NCI-H146 treated with DMSO at 0.1 percent for 48 hours (cell line): ENCODE results near the gene ERC2.
A peak's percentile ranks its signal among the peaks of the same experiment; 100 is the strongest.

ENCODE experiments used
- DNase-seq: peaks from one replicate; lab custom pipeline; 2025; ENCODE audit not compliant: unreplicated experiment; lab: John Stamatoyannopoulos, UW

Gene ERC2

DNA sequence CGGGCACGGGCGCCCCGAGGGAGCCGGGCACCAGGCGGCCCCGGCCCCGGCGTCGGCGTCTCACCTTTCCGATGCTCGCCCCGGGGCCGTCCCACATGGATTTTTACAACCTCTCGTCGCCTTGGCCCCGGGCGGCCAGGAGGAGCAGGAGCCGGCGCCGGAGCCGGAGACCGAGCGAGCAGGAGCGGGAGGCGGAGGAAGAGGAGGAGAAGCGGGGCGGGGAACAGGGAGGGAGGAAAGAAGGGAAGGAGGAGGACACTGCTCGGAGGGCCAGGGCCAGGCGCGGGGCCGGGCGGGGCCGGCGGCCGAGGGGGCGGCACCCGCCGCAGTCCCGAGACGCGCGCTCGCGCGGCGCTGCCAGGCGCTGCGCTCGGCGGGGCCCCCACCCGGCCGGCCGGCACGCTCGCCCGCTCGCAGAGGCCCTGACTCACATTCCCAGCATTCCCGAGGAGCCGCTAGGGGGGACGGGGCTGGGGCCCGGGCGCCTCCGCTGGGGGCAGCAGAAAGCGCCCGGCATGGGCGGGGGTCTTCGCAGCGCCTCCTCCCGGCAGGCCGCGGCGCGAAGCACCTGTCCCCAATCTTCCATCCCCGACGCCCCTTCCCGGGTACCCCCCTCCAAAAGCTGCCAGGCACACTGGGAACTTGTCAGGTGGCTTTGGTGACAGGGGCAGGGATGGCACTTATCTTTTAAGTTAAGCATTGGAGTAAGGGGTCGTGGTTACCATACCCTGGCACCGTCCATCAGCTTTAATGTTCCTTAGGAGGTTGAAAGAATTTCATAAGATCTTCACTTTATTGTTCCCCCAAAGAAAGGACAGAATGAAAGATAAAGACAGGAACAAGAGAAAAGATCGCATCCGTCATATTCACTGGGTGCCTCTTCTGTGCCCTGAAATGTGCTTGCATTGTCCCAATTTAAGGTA, at the start of gene ERC2:
TSS of gene ERC2 (minus strand) at position 284 of the 923 bp plus-strand sequence.
- DNase-seq: peak; percentile 55

DNA sequence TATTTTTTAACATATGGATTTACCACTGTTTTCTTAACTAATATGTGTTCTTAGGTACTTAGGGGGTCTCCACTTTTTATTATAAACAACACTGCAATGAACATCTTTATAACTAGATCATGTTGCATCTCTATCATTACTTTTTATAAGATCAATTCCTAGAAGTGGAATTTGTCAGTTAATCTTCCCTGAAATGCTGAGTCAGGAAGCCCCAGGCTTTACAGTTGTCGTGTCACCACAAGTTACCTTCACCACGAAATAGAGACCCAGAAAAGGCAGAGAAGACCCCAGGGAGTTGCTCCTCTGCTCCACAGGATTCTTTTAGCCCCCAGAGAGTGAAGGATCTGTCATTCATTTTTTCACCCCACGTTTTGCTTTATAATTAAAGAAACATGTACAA, 34.5 kb upstream of the ERC2 start:
- no peak for DNase-seq

DNA sequence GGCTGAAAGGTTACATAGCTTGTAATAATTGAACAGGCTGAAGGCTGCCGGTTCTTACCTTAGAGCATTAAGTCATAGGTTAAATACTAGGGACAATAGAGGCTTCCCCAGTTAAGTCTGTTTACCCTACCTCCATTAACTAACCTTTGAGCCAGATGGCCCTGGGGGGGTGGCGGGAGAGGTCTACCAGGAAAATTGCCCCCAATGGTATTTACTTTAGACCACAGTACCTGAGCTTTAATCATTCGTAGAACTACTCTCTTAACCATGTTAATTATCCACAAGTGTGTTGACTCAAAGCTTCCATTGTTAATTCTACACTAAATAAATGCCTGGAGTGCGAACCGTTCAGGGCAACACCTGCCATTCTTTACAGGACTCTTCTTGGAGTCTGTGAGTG, 28.1 kb upstream of the ERC2 start:
- DNase-seq: peak; percentile 90

DNA sequence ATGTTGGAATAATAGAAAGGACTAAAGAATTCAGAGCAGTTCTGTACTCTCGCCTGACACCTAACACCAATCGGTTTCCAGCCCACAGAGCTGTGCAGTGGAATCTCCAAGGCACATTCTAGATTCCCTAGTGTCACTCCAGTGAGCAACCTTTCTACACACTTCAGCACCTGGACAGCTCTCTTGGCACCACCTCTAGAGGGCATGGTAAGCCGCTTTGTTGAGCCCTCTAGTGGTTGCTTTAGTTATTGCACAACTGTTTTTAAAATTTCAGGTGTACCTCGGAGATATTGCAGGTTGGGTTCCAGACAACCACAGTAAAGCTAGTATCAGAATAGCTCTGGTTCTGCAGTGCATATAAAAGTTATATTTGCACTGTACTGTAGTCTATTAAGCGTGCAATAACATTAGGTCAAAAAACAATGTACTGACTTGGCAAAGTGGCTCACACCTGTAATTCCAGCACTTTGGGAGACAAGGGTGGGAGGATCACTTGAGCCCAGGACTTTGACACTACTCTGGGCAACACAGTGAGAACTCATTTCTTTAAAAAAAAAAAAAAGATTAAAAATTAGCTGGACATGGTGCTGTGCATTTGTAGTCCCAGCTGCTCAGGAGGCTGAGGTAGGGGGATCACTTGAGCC, 26.5 kb upstream of the ERC2 start:
- DNase-seq: peak; percentile 71

DNA sequence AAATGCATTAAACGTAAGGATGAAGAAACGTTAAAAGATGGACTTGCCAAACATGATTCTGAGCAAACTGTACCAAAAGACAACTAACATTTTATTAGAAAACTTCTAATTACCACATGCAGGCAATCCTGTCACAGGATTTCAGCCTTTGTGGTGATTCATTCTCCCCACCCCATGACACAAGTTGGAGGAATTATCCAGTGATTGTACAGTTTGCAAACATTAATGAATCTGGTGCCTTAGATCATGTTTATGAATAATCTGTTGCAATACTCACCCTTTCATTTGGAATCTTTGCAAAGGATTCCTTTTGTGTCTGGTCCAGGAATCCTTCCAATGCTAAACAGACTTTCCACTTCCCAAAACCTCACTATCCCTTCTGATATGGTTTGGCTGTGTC, 23.3 kb upstream of the ERC2 start:
- no peak for DNase-seq

DNA sequence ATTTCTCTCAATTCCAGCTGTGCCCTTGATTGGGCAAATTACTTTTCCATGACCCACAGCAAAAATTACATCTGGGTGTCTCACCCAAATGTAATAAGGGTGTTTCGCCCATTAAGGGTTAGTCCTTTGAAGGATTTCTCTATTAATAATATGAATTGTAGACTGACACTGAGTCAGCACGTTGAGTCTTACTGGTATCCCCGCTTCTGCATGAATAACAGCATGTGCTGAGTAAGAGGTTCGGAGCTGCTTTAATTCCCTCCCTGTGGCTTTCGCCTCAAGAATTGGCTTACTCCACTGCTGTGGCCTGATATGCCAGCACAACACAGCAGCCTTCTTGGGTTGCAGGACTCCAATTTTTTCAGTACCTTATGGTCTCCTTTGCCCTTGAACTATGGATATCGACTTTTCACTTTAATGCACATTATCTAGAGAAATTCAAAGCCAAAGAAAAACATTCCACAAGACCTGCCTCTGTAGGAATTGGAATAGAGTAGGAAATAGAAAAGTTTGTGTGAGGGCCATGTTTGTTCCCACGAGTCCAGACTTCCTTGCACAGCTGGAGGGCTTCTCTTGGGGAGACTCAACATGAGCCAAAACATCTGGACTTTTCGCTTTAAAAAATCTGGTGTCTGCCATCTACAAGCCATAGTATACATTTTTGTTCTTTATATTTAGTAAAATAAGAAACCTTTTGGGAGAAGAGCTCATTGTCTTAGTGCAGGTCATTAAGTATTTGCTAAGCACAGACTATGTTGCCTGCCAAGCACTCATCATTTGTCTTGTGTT, 20.7 kb upstream of the ERC2 start:
- DNase-seq: no peak

DNA sequence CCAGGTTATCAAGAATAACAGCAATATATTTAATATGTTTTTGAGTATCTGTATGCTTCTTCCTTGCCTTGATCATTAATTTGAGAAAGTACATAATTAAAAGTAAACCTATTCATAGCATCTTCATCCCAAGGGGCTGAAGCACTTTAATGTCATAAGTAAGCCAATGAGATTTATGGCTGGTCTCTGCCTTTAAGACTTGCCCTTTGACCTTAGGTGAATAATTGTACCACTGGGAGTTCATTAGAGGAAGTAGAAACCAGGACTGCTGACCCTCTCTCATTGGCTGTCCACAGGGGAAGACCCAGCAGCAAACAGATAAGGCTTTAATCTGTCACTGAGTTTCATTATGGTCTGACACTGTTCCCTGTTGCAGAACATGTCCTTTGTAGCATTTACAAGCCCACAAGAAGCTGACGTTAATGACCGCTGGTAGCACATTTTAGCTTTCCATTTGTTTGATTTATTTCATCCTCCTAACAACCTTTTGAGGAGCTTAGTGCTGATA, 16.3 kb upstream of the ERC2 start:
- no peak for DNase-seq

DNA sequence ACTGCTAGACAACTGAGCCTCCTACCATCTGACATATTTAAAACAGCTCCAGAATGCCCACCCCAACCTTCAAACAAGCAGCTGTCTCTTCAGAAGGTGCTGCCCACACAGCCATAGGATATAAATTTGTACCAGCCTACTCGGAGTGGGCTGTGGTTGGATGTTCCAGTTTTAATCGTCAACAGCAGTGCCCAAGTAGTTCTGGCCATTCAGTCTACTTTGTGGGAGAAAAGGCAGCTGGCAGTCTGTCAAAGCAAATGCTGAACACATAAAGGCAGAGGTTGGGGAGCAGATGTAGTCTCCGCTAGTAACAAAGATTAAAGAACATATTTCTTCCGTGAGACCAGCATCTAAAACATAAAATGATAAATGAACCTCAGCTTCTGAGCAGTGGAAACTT, 15.9 kb upstream of the ERC2 start:
- no peak for DNase-seq

DNA sequence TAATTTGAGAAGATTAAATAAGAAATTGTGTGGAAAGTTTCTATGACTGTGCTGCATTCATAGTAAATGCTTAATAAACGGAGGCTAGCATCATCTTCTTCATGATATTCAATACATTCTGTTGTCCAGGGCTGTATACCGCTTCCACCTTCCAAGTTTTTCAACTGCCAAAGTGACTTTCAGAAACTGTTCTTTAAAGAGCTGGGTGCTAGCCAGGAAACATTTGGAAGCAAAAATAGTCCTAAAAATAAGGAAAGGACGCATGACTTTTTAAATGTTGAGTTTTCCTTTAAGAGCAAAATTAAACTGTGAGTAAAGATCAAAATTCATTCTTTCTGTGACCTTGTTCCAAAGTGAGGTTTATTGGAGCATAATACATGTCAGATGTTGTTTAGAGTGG, 9.4 kb upstream of the ERC2 start:
- no peak for DNase-seq

DNA sequence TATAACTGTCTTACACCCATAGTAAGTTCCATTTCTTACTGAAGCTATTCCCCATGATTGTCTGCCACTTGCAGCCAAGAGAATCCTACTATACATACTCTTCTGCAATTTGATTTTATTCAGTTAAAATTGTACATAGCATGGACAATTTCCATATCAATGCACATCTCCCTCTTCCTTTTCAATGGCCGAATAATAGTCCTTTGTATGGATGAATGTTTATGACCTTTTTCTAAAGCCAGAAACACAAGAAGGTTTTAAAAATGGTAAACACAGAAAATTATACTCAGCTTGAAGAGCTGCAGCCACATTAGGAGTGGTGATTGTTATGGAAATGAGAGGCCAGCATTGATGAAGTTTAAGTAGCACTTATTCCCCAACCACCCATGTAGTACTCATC, 8.5 kb upstream of the ERC2 start:
- no peak for DNase-seq

DNA sequence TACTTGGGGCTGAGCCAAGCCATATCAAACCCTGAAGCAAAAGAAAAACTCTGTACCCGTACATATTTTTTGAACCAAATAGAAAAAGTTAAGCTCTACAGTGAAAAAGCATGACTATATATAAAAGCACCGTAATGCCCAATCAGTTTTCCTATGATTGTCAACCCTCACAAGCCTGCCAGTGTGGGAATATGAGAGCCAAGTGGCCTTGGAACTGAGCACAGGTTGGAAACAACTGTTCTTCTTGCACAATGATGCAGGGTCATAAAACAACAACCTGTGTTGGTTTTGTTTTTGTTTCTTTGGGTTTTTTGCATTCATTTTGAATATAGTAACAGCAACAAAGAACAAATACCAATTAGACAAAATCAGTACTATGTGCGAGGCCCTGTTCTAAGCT, 3.5 kb upstream of the ERC2 start:
- DNase-seq: no peak

DNA sequence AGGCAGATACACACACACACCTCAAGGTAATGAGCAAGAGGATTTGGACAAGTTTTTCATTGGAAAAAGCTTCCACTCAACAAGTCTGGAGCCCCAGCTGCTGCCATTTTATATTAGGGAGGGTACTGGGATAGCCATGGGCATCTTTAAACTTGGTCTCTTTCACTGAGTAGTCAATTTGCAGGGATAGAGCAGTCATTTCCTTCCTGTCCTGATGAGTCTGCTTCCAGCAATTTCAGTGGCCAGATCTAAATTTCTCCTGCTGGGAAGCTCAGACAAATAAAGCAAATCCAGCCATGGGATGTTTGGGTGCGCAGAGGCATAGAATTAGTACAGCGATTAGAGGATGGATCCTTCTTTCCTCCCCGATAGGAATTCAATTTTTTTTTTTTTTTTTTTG, 874 bp upstream of the ERC2 start:
- DNase-seq: no peak

DNA sequence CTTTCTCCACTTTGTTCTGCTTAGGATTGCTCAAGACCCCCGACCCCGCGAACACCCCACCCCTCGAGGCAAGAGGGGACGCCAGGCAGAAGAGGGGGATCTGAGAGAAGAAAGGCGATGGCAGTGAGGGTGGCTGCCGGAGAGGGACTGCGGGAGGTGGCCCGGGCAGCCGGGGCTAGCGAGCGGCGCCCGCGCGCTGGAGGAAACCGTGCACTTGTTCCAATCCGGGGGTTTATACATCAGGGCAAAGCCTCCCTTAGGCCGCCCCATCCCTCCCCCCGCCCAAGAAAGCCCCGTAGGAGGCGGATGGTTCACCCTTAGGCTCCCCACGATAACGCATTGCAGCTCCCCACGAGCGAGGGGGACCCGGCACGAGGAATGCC, 475 bp downstream of the ERC2 start:
- DNase-seq: no peak

DNA sequence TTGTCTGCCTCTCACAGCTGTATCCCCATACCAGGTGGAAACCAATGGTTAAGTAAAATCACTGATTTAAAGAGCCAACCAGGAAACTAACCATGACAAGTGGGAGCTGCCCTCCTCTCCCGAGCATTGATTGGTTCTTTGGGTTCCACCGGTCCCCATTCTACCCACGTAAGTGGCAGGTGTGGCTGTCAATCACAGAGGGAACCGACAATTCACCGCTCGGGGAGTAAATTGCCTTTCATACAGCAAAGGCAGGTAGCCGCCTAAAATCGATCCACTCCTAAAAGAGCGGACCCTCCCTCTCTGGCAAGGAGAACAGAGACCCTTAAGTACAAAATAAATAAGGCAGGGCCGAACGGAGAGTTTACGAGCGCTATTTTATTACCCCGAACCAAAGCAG, 1.2 kb downstream of the ERC2 start:
- DNase-seq: peak; percentile 77

DNA sequence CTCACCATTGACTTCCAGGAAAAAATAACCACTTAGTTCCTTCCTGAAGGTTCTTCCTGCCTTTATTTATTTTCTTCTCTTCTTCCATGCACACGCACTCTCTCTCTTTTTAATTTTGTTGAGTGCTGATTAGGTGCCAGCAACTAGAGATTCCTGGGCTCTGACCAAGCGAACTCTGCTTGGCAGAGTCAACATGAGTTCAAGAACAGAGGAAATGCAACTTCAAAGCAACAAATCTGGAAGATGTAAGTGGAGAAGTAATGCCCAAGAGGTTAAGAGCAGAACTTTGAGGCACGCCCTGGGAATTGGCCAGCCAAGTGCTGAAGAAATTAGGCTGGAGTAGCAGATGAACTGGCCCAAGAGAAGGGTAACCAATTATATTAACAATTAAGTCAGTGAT, 8.5 kb downstream of the ERC2 start:
- no peak for DNase-seq

DNA sequence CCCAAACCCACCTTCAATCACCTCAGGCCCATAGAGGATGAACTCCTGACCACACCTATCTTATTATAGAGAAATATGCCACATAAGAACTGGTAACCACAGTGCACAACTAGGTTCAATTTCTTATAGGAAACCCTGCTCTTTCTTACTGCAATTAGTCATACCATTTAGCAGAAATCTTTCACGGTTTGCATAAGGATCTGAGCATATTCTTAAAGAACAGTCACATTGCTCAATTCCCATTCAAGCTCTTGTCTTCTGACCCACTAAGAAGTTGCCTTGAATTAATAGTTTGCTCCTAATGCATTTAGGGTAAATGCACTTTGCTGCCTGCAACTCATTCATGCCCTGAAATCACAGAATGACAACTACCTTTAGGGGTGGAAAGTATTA, 9.2 kb downstream of the ERC2 start:
- no peak for DNase-seq

DNA sequence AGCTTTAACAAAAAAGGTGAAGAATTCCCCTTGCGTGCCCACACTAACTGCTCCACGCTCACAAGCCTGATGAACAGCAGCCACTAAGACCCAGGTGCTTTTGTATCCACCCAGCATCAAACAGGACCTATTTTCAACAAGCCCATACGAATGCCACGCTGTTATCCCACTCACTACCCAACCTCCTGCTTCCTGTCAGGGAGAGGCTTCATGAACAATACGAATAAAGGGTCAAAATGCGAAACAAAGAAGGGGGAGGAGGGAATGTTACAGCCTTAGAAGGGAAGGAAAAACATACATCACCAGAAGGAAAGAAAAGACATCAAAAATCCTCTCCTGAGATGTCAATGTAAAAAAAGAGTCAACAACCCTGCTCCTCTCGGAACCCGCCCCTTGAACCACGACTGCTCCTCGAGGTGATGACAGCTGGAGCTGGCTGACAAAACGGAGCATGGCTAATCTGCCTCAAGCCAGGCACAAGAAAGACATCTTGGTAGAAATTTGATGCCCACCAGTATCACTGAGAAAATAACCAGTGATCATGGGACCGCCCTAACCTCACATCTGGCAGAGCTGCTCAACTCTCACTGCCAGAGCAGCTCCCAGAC, 9.7 kb downstream of the ERC2 start:
- DNase-seq: no peak

DNA sequence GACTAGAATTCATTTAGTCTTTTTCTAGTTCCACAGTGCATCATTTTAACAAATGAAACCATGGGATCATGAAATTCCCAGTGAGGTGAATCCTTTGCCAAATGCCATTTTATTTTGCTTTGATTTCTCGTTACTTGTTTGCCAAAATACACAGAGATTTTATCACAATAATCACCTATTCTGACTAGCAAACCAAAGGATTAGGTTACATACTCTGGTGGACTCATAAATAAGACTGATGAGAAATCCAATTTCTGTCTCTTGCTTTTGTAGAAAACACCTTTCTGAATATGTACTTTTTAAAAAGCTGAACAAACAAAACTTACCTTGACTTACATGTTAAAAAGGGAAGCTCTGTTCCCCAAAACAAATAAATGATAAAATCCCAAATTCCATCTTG, 12.2 kb downstream of the ERC2 start:
- peak; percentile 21 for DNase-seq

DNA sequence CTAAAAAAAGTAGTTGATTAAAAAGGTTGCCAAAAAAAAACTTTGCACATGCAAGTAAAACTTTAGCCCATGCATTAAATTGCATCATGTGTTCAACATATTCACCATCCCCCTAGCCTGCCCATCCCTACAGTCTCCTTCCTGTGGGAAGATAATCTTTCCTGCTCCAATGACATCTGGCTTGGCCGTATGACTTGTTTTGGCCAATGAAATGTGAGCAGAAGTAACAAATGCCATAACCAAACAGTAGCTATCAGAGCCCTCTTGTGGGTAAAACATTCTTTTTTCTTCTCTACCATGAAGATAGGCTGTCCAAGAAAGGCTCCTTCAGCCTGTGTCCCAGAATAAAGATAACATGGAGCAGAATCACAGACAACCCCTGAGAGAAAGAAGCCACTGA, 15.3 kb downstream of the ERC2 start:
- DNase-seq: no peak

DNA sequence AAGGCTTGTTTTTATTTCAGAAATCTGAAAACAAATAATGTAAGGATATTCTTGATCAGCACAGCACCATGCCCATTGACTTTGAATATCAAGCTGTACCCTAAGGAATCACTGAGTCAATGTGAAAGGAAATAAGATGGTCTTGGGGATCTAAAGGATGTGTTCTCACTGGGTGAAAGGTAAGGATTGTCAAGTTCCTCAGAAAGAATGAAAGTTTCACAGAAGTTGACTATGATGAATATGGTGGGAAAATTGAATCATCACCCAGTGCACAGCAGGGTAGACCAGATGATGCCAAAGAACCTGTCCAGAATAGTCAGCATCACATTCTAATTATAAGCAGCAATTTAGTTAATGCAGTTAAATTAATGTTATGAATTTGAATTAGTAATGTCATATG, 16.2 kb downstream of the ERC2 start:
- DNase-seq: no peak

DNA sequence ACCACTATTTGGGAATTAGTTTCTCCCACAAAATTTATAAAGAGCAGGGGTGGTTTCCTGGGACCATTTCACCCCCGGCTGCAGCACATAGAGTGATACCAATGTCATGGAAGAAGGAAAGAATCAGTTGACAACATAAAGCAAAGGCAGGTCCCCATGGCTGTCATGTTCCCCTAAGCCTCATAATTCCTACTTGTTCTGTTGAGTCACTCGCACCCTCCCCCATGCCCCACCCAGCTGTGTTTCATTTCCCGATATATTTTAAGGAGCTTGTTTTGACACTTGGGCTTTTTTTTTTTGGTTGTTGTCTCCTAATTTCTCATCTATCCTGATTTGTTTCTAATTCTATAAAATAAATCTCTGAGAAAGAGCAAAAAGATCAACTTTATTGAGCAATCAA, 24.9 kb downstream of the ERC2 start:
- no peak for DNase-seq
